ENCODE measurements around the gene TENT5C. TPM values are rescaled to one million over a fixed set of nuclear protein-coding genes. Genes with fewer than 3 reads are reported as not detected.
A peak's percentile ranks its signal among the peaks of the same experiment; 100 is the strongest.

TENT5C gene
- total RNA-seq, 2 experiments from 2014 or later: 64.5 to 66.1 TPM

DNA sequence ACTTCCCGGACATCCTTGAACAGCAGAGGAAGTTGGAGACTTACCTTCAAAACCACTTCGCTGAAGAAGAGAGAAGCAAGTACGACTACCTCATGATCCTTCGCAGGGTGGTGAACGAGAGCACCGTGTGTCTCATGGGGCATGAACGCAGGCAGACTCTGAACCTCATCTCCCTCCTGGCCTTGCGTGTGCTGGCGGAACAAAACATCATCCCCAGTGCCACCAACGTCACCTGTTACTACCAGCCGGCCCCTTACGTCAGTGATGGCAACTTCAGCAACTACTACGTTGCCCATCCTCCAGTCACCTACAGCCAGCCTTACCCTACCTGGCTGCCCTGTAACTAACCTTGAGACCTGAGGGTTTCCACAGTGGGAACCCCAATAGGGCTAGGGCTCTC is 17.9 kb downstream of the TENT5C start:
- Mint-ChIP-seq H3K27me3 (no peaks in the 10 kb centered on the region), H3K4me1 (peaks cover 58% of the 10 kb centered on the region), H3K9me3 (no peaks in the 10 kb centered on the region), H3K27ac (no peak overlapping the region), H3K36me3 (ENCODE audit: low read depth) (peaks cover 85% of the 10 kb centered on the region), H3K4me3 (no peak overlapping the region)
- POLR2A ChIA-PET: interaction anchor here (1.1 to 20.6 kb wide), 5 partner anchors 14 to 51 kb away, joined by 3 to 512 read pairs (median 6); no protein-coding TSS in a partner anchor
- CTCF ChIA-PET: interaction anchor here (1.9 to 2.7 kb wide), 2 partner anchors 16 to 130 kb away, joined by 6 to 10 read pairs; no protein-coding TSS in a partner anchor
- no peak for DNase-seq

DNA sequence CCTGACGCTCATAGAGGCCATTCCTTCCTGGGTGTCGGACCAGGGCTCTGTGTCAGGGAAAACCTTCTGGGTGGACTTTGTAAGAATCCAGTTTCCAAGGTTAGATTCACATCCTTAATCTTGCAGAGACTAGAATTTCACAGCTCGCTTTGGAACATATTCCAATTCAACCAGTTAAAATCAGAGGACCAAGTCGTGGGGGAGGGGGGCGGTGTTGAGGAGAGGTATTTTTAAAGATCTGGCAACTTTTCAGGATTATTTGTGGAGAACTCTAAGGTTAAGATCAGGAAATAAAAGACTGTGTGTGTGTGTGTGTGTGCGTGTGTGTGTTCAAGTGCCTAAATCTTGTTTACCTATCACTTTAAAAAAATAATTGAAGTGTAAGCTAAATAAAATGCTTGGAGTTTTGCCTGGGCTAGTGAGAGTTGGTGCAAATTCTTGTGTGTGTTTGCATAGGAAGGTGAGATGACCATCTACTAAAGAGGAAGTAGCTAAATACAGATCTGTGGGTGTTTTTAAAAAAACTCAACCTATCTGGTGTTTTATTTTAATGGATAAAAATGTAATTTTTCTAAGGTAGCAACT is 21.8 kb downstream of the TENT5C start:
- Mint-ChIP-seq H3K36me3 (ENCODE audit: low read depth) (peaks cover 71% of the 10 kb centered on the region), H3K4me3 (no peak overlapping the region), H3K9me3 (no peaks in the 10 kb centered on the region), H3K27ac (no peak overlapping the region), H3K27me3 (no peaks in the 10 kb centered on the region), H3K4me1 (peaks cover 54% of the 10 kb centered on the region)
- DNase-seq: no peak
- CTCF ChIA-PET: interaction anchor here (0.6 to 4.2 kb wide), 7 partner anchors 12 to 164 kb away, joined by 3 to 14 read pairs (median 3); no protein-coding TSS in a partner anchor
- POLR2A ChIA-PET: interaction anchor here (0.7 to 4.6 kb wide), 8 partner anchors 9 to 31 kb away, joined by 3 to 33 read pairs (median 7); partner anchors contain the start of gene TENT5C

- Mint-ChIP-seq H3K36me3 (ENCODE audit: low read depth) (peaks cover 64% of the 10 kb centered on the region), H3K9me3 (no peaks in the 10 kb centered on the region), H3K27me3 (no peaks in the 10 kb centered on the region), H3K27ac (no peak overlapping the region), H3K4me3 (no peak overlapping the region), H3K4me1 (peaks cover 54% of the 10 kb centered on the region)
- no peak for DNase-seq
- POLR2A ChIA-PET: interaction anchor here (1.0 to 4.6 kb wide), 6 partner anchors 9 to 30 kb away, joined by 3 to 33 read pairs (median 7); partner anchors contain the start of gene TENT5C
- CTCF ChIA-PET: interaction anchor here (0.8 to 4.2 kb wide), 8 partner anchors 12 to 130 kb away, joined by 3 to 14 read pairs (median 3); no protein-coding TSS in a partner anchor
Measured at GRCh38 chr1:117628343-117628742, 22.5 kb downstream of the TENT5C start.

- Mint-ChIP-seq H3K27me3 (no peaks in the 10 kb centered on the region), H3K4me1 (peaks cover 62% of the 10 kb centered on the region), H3K27ac (peak overlapping the region; percentile 23), H3K9me3 (no peaks in the 10 kb centered on the region), H3K4me3 (no peak overlapping the region), H3K36me3 (ENCODE audit: low read depth) (peaks cover 49% of the 10 kb centered on the region)
- POLR2A ChIA-PET: interaction anchor here (0.7 to 4.6 kb wide), 6 partner anchors 9 to 25 kb away, joined by 3 to 17 read pairs (median 4); no protein-coding TSS in a partner anchor
- CTCF ChIA-PET: no interaction called here
- no peak for DNase-seq
Measured at GRCh38 chr1:117629625-117630422, 24.0 kb downstream of the TENT5C start.

GRCh38 chr1:117630423-117630998 is 24.7 kb downstream of the TENT5C start:
- H3K4me1 Mint-ChIP-seq: peaks cover 60% of the 10 kb centered on the region
- CTCF ChIA-PET: interaction anchor here (1.6 kb wide), 1 partner anchor 44 kb away, joined by 4 read pairs; no protein-coding TSS in a partner anchor

GRCh38 chr1:117631359-117632160 is 25.7 kb downstream of the TENT5C start:
- DNase-seq: no peak
- H3K4me3 Mint-ChIP-seq: no peak overlapping the region
- ChIA-PET POLR2A (interaction anchor here (1.0 to 4.6 kb wide), 6 partner anchors 12 to 571 kb away, joined by 3 to 17 read pairs (median 4); partner anchors contain the start of gene TTF2), CTCF (interaction anchor here (1.1 to 1.8 kb wide), 5 partner anchors 24 to 127 kb away, joined by 3 to 6 read pairs (median 3); no protein-coding TSS in a partner anchor)
- H3K4me1 Mint-ChIP-seq: peaks cover 64% of the 10 kb centered on the region
- no peaks in the 10 kb centered on the region for H3K27me3 Mint-ChIP-seq
- H3K27ac Mint-ChIP-seq: no peak overlapping the region
- no peaks in the 10 kb centered on the region for H3K9me3 Mint-ChIP-seq
- H3K36me3 Mint-ChIP-seq (ENCODE audit: low read depth): peaks cover 31% of the 10 kb centered on the region

More at GRCh38 chr1:117630423-117630998, 24.7 kb downstream of the TENT5C start:
- Mint-ChIP-seq H3K27ac (peak overlapping the region; percentile 23), H3K36me3 (ENCODE audit: low read depth) (peaks cover 42% of the 10 kb centered on the region), H3K27me3 (no peaks in the 10 kb centered on the region), H3K4me3 (no peak overlapping the region), H3K9me3 (no peaks in the 10 kb centered on the region)
- no peak for DNase-seq
- POLR2A ChIA-PET: interaction anchor here (0.8 to 4.6 kb wide), 7 partner anchors 10 to 44 kb away, joined by 3 to 17 read pairs (median 4); no protein-coding TSS in a partner anchor

DNA sequence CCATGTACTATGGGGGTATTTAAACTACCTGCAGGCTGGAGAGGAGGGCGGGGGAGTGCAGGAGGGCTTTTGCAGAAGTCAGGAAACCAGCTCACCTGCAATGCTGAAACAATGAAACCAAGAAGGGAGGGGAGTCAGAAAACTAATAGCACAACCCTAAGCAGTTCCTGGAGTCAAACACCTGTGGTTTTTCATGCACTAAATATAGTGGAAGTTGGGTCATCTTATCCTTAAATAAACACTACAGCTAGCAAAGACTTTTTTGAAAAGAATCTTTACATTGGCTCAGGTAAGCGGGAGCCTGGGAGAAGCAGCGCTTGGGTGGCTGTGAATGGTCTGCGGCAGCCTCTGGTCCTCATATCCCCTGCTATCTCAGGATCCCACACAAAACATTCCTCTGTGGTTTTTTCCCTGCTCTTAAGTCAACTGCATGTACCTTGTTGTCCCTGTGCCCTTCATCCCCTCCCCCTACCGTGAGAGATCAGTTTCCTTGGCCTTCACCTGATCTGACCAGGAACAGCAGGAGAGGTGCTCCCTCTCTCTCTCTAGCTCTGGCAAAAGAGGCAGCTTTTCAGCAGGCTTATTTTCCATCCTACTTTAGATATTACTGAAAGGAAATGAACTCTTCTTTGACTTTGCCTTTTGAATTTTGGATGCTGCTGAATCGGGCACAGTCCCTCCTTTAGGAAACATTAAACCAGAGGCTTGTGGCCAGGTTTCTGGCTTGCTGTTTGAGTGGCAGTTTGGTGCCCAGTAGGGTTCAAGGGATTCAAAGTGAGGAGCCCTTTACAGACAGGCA is 26.6 kb downstream of the TENT5C start:
- Mint-ChIP-seq H3K36me3 (ENCODE audit: low read depth) (peaks cover 23% of the 10 kb centered on the region), H3K27ac (peak overlapping the region; percentile 67), H3K4me1 (peaks cover 65% of the 10 kb centered on the region), H3K27me3 (no peaks in the 10 kb centered on the region), H3K4me3 (no peak overlapping the region), H3K9me3 (no peaks in the 10 kb centered on the region)
- POLR2A ChIA-PET: interaction anchor here (1.0 to 4.6 kb wide), 7 partner anchors 12 to 572 kb away, joined by 3 to 17 read pairs (median 4); partner anchors contain the start of genes TENT5C and TTF2
- CTCF ChIA-PET: interaction anchor here (1.1 to 1.8 kb wide), 6 partner anchors 23 to 126 kb away, joined by 3 to 6 read pairs (median 3); no protein-coding TSS in a partner anchor
- DNase-seq: no peak

DNA sequence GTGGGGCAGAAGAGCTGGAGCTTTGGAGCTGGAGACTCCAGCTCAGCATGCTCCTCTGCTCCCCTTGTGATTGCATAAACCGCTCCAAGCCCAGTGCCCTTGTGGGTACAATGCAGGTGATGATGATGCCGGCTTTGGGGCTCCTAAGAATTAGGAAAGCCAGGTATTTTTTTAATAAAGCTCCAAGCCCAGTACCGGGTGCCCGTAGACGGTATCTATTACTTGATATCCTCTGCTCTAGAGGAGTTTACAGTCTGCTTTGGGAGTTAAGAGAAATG is 27.2 kb downstream of the TENT5C start:
- POLR2A ChIA-PET: interaction anchor here (0.8 to 1.4 kb wide), 5 partner anchors 22 to 573 kb away, joined by 3 to 4 read pairs (median 3); partner anchors contain the start of genes TENT5C and TTF2
- peaks cover 20% of the 10 kb centered on the region for H3K36me3 Mint-ChIP-seq (ENCODE audit: low read depth)

DNA sequence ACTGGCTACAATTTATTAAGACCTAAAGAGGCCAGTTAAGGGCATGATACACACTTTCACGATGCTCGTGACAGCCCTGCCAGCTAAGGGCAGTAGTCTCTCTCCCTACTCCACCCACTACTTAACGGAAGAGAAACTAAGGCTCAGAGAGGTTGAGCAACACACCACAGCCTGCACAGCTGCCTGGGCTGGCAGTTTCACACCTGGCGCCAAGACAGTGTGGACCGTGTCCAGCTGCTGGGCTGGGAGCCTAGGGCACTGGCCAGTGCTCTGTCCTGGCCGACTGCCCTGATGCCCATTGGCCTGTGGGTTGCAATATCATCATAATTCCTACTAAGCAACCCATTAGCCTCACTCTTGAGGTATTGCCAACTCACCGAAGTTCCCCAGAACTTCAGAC is 27.6 kb downstream of the TENT5C start:
- Mint-ChIP-seq H3K4me1 (peaks cover 60% of the 10 kb centered on the region), H3K9me3 (no peaks in the 10 kb centered on the region), H3K36me3 (ENCODE audit: low read depth) (peaks cover 20% of the 10 kb centered on the region), H3K4me3 (no peak overlapping the region), H3K27me3 (no peaks in the 10 kb centered on the region), H3K27ac (peak overlapping the region; percentile 13)
- CTCF ChIA-PET: interaction anchor here (1.1 kb wide), 1 partner anchor 24 kb away, joined by 3 read pairs; no protein-coding TSS in a partner anchor
- no peak for DNase-seq
- POLR2A ChIA-PET: interaction anchor here (0.8 to 1.3 kb wide), 4 partner anchors 21 to 28 kb away, joined by 3 to 4 read pairs (median 4); partner anchors contain the start of gene TENT5C

More for the DNA sequence above, 27.2 kb downstream of the TENT5C start:
- H3K27ac Mint-ChIP-seq: peak overlapping the region; percentile 24
- H3K27me3 Mint-ChIP-seq: no peaks in the 10 kb centered on the region
- peaks cover 60% of the 10 kb centered on the region for H3K4me1 Mint-ChIP-seq
- H3K4me3 Mint-ChIP-seq: no peak overlapping the region
- no peaks in the 10 kb centered on the region for H3K9me3 Mint-ChIP-seq
- no peak for DNase-seq
- CTCF ChIA-PET: interaction anchor here (1.1 to 1.8 kb wide), 2 partner anchors 24 to 121 kb away, joined by 3 to 6 read pairs; no protein-coding TSS in a partner anchor

- Mint-ChIP-seq H3K27me3 (no peaks in the 10 kb centered on the region), H3K9me3 (no peaks in the 10 kb centered on the region), H3K4me3 (no peak overlapping the region), H3K36me3 (ENCODE audit: low read depth) (peaks cover 16% of the 10 kb centered on the region), H3K27ac (no peak overlapping the region), H3K4me1 (peaks cover 57% of the 10 kb centered on the region)
- POLR2A ChIA-PET: interaction anchor here (0.8 to 1.3 kb wide), 3 partner anchors 21 to 27 kb away, joined by 3 to 4 read pairs (median 3); no protein-coding TSS in a partner anchor
- peak; percentile 13 for DNase-seq
- CTCF ChIA-PET: no interaction called here
Measured at GRCh38 chr1:117633936-117634335, 28.1 kb downstream of the TENT5C start.

- no peaks in the 10 kb centered on the region for H3K27me3 Mint-ChIP-seq
- DNase-seq: peak; percentile 9
- H3K36me3 Mint-ChIP-seq (ENCODE audit: low read depth): peaks cover 9% of the 10 kb centered on the region
- H3K4me1 Mint-ChIP-seq: peaks cover 50% of the 10 kb centered on the region
- no peak overlapping the region for H3K4me3 Mint-ChIP-seq
- no peaks in the 10 kb centered on the region for H3K9me3 Mint-ChIP-seq
- CTCF ChIA-PET: no interaction called here
- POLR2A ChIA-PET: no interaction called here
- no peak overlapping the region for H3K27ac Mint-ChIP-seq
Measured at GRCh38 chr1:117634631-117635030, 28.8 kb downstream of the TENT5C start.

All from activated CD4-positive, alpha-beta memory T cell treated with anti-CD3 and anti-CD28 coated beads, Interleukin-2, amount 10 ng/mL, durations not matched to agents 7 days and 5 days (primary cell).